NT2/D1 (cell line): ENCODE measurements around the gene NT5M.

ENCODE experiments used
- YY1 ChIP-seq: IDR thresholded peaks from 2 replicates; pipeline ENCODE4 v1.6.1; 2011; ENCODE audit not compliant: insufficient read length, insufficient read depth
- ZNF274 ChIP-seq: IDR thresholded peaks from 2 replicates; pipeline ENCODE4 v1.6.1; 2011; ENCODE audit warnings: mild to moderate bottlenecking, low read depth, low read length

DNA sequence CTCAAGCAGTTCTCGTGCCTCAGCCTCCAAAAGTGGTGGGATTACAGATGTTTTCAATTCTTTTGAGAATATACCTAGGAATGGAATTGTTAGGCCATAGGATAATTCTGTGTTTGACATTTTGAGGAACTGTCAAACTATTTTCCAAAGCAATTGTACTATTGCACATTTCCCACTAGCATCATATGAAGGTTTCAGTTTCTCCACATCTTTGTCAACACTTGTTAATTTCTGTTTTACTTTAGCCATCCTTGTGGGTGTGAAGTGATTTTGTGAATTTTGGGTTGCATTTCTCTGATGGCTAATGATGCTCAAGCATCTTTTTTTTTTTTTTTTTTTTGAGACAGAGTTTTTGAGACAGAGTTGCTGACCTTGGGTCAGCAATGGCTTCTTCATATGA is 6.2 kb downstream of the NT5M start:
- TF ChIP-seq YY1 (no peak), ZNF274 (no peak)
